ENCODE results near the gene UPF2.

Gene UPF2

GRCh38 chr10:11908991-11909390, 133.6 kb downstream of the UPF2 start:
- no peak for DNase-seq (ENCODE audit: low read depth, low spot score)
- CTCF ChIA-PET: interaction anchor here (1.5 kb wide), 1 partner anchor 21 kb away, joined by 5 read pairs; no protein-coding TSS in a partner anchor
- no peak overlapping the region for H3K4me3 ChIP-seq (ENCODE audit: low read depth, low read length)
- TF ChIP-seq CTCF (IDR thresholded peaks at IDR 0.05; ENCODE audit: insufficient read depth, low read length, missing control alignments): no peak
- POLR2A ChIA-PET: no interaction called here

- no peak for TF ChIP-seq CTCF (IDR thresholded peaks at IDR 0.05; ENCODE audit: insufficient read depth, low read length, missing control alignments)
- DNase-seq (ENCODE audit: low read depth, low spot score): no peak
- H3K4me3 ChIP-seq (ENCODE audit: low read depth, low read length): no peak overlapping the region
- POLR2A ChIA-PET: no interaction called here
- CTCF ChIA-PET: no interaction called here
These were observed 134.1 kb downstream of the UPF2 start for GRCh38 chr10:11908536-11908935.

GRCh38 chr10:11907914-11908313, 134.7 kb downstream of the UPF2 start:
- no peak for DNase-seq (ENCODE audit: low read depth, low spot score)
- H3K4me3 ChIP-seq (ENCODE audit: low read depth, low read length): no peak overlapping the region
- ChIA-PET CTCF (no interaction called here), POLR2A (no interaction called here)
- TF ChIP-seq CTCF (IDR thresholded peaks at IDR 0.05; ENCODE audit: insufficient read depth, low read length, missing control alignments): no peak

- no peak overlapping the region for H3K4me3 ChIP-seq (ENCODE audit: low read depth, low read length)
- no peak for TF ChIP-seq CTCF (IDR thresholded peaks at IDR 0.05; ENCODE audit: insufficient read depth, low read length, missing control alignments)
- POLR2A ChIA-PET: no interaction called here
- no peak for DNase-seq (ENCODE audit: low read depth, low spot score)
- CTCF ChIA-PET: no interaction called here
These were observed 135.9 kb downstream of the UPF2 start for GRCh38 chr10:11906714-11907113.

- ChIA-PET CTCF (no interaction called here), POLR2A (no interaction called here)
- DNase-seq (ENCODE audit: low read depth, low spot score): no peak
- no peak for TF ChIP-seq CTCF (IDR thresholded peaks at IDR 0.05; ENCODE audit: insufficient read depth, low read length, missing control alignments)
- no peak overlapping the region for H3K4me3 ChIP-seq (ENCODE audit: low read depth, low read length)
These were observed 140.0 kb downstream of the UPF2 start for GRCh38 chr10:11902646-11903045.

- no peak overlapping the region for H3K4me3 ChIP-seq (ENCODE audit: low read depth, low read length)
- DNase-seq (ENCODE audit: low read depth, low spot score): no peak
- CTCF ChIA-PET: no interaction called here
- TF ChIP-seq CTCF (IDR thresholded peaks at IDR 0.05; ENCODE audit: insufficient read depth, low read length, missing control alignments): no peak
- POLR2A ChIA-PET: no interaction called here
These were observed 140.7 kb downstream of the UPF2 start for GRCh38 chr10:11901833-11902475.
